Astrocyte (in vitro differentiated cells and primary cell): ENCODE measurements around the gene HIPK1. TPM values are rescaled to one million over a fixed set of nuclear protein-coding genes. Genes with fewer than 3 reads are reported as not detected.

Experiments
- DNase-seq: peaks from one replicate; pipeline ENCODE4 v3.0.0-alpha.2; 2010; ENCODE audit warnings: low read depth
- FAIRE-seq: peaks from 2 replicates; lab custom pipeline; 2011; peaks lifted over from hg19 to GRCh38; lab: Jason Lieb, UNC
- H2AFZ ChIP-seq: 2 replicates; pipeline ENCODE4 v1.6.0; 2012; ENCODE audit warnings: low read depth, low read length, inconsistent platforms
- H3K27ac ChIP-seq: 2 replicates; pipeline ENCODE4 v1.5.1; 2011; ENCODE audit warnings: low read depth, low read length, inconsistent platforms
- H3K27me3 ChIP-seq: 2 replicates; pipeline ENCODE4 v1.6.0; 2011; ENCODE audit warnings: low read length, inconsistent platforms; ENCODE audit not compliant: insufficient read depth
- H3K36me3 ChIP-seq: 2 replicates; pipeline ENCODE4 v1.5.1; 2011; ENCODE audit warnings: low read length, inconsistent platforms; ENCODE audit not compliant: insufficient read depth
- H3K4me1 ChIP-seq: 2 replicates; pipeline ENCODE4 v1.5.1; 2011; ENCODE audit warnings: low read length, inconsistent platforms; ENCODE audit not compliant: insufficient read depth
- H3K4me2 ChIP-seq: 2 replicates; pipeline ENCODE4 v1.6.0; 2012; ENCODE audit warnings: low read length, inconsistent platforms
- H3K4me3 ChIP-seq: 2 replicates; pipeline ENCODE4 v1.5.1; 2011; ENCODE audit warnings: low read depth, mild to moderate bottlenecking, low read length, inconsistent platforms; ENCODE audit not compliant: insufficient read depth
- H3K79me2 ChIP-seq: 2 replicates; pipeline ENCODE4 v1.6.0; 2012; ENCODE audit warnings: mild to moderate bottlenecking, low read length, inconsistent platforms; ENCODE audit not compliant: insufficient read depth
- H3K9ac ChIP-seq: 2 replicates; pipeline ENCODE4 v1.6.0; 2012; ENCODE audit warnings: mild to moderate bottlenecking, low read length, inconsistent platforms
- H3K9me3 ChIP-seq: 2 replicates; pipeline ENCODE4 v1.5.1; 2012; ENCODE audit warnings: low read depth, mild to moderate bottlenecking, low read length, inconsistent platforms; ENCODE audit not compliant: insufficient read depth
- H4K20me1 ChIP-seq: 2 replicates; pipeline ENCODE4 v1.6.0; 2012; ENCODE audit warnings: low read length, inconsistent platforms; ENCODE audit not compliant: insufficient read depth
- H3K27ac Mint-ChIP-seq: one replicate; pipeline ENCODE4 v1.8.0; 2021; ENCODE audit warnings: mild to moderate bottlenecking, mixed read lengths; ENCODE audit not compliant: unreplicated experiment
- H3K27me3 Mint-ChIP-seq: one replicate; pipeline ENCODE4 v1.8.0; 2021; ENCODE audit warnings: low read depth, mixed read lengths; ENCODE audit not compliant: unreplicated experiment
- H3K36me3 Mint-ChIP-seq: one replicate; pipeline ENCODE4 v1.8.0; 2021; ENCODE audit warnings: low read depth, mixed read lengths; ENCODE audit not compliant: unreplicated experiment
- H3K4me1 Mint-ChIP-seq: one replicate; pipeline ENCODE4 v1.8.0; 2021; ENCODE audit warnings: low read depth, mixed read lengths; ENCODE audit not compliant: unreplicated experiment
- H3K4me3 Mint-ChIP-seq: one replicate; pipeline ENCODE4 v1.8.0; 2021; ENCODE audit warnings: mild to moderate bottlenecking, moderate library complexity, mixed read lengths; ENCODE audit not compliant: unreplicated experiment
- H3K9me3 Mint-ChIP-seq: one replicate; pipeline ENCODE4 v1.8.0; 2021; ENCODE audit warnings: mild to moderate bottlenecking, mixed read lengths; ENCODE audit not compliant: unreplicated experiment
- CTCF ChIP-seq: IDR thresholded peaks from 2 replicates; pipeline ENCODE4 v1.5.1; 2011; ENCODE audit warnings: low read depth, mild to moderate bottlenecking, inconsistent platforms, low read length, moderate library complexity; ENCODE audit not compliant: insufficient read depth
- EZH2 ChIP-seq: IDR thresholded peaks from 2 replicates; pipeline ENCODE4 v1.6.1; 2012; ENCODE audit warnings: mild to moderate bottlenecking, low read length, inconsistent platforms; ENCODE audit not compliant: insufficient read depth
- total RNA-seq: library from RNA; stranded (reverse); gene quantifications from 2 replicates; pipeline ENCODE4 v1.2.1, GENCODE V29; 2021

The HIPK1 gene
- total RNA-seq, 1 donor from 2014 or later, result 55.4 TPM

- H3K4me1 ChIP-seq, result no peaks in the 10 kb centered on the region
- no peak for FAIRE-seq
- no peak overlapping the region for H3K27ac ChIP-seq
These were observed 10.9 kb upstream of the HIPK1 start for GRCh38 chr1:113918243-113918642.

GRCh38 chr1:113922957-113923356 is 6.2 kb upstream of the HIPK1 start:
- Mint-ChIP-seq H3K27me3 (peaks cover 26% of the 10 kb centered on the region), H3K4me3 (no peak overlapping the region), H3K27ac (no peak overlapping the region), H3K36me3 (no peaks in the 10 kb centered on the region), H3K9me3 (no peaks in the 10 kb centered on the region), H3K4me1 (peaks cover 2% of the 10 kb centered on the region)
- no peak overlapping the region for H3K9ac ChIP-seq
- DNase-seq, result no peak
- H3K4me2 ChIP-seq, result no peak overlapping the region
- no peaks in the 10 kb centered on the region for H3K79me2 ChIP-seq
- H3K27me3 ChIP-seq, result peaks cover 3% of the 10 kb centered on the region
- H3K36me3 ChIP-seq, result no peaks in the 10 kb centered on the region
- H4K20me1 ChIP-seq, result no peaks in the 10 kb centered on the region
- H3K27ac ChIP-seq, result no peak overlapping the region
- no peak for TF ChIP-seq CTCF
- no peak for TF ChIP-seq EZH2
- no peak overlapping the region for H2AFZ ChIP-seq
- FAIRE-seq, result no peak
- H3K4me1 ChIP-seq, result peaks cover 4% of the 10 kb centered on the region
- H3K9me3 ChIP-seq, result no peaks in the 10 kb centered on the region
- H3K4me3 ChIP-seq, result no peak overlapping the region

More at GRCh38 chr1:113918243-113918642, 10.9 kb upstream of the HIPK1 start:
- Mint-ChIP-seq H3K4me3 (no peak overlapping the region), H3K27me3 (peaks cover 14% of the 10 kb centered on the region), H3K27ac (no peak overlapping the region), H3K36me3 (no peaks in the 10 kb centered on the region), H3K9me3 (no peaks in the 10 kb centered on the region), H3K4me1 (peaks cover 1% of the 10 kb centered on the region)
- H3K4me3 ChIP-seq, result no peak overlapping the region
- no peaks in the 10 kb centered on the region for H4K20me1 ChIP-seq
- no peak overlapping the region for H3K9ac ChIP-seq
- no peaks in the 10 kb centered on the region for H3K9me3 ChIP-seq
- H3K4me2 ChIP-seq, result no peak overlapping the region
- no peaks in the 10 kb centered on the region for H3K36me3 ChIP-seq
- TF ChIP-seq EZH2, result no peak
- no peak for TF ChIP-seq CTCF
- H3K27me3 ChIP-seq, result peaks cover 3% of the 10 kb centered on the region
- H3K79me2 ChIP-seq, result no peaks in the 10 kb centered on the region
- no peak for DNase-seq
- no peak overlapping the region for H2AFZ ChIP-seq

GRCh38 chr1:113924473-113924872 is 4.7 kb upstream of the HIPK1 start:
- TF ChIP-seq CTCF (no peak), EZH2 (no peak)
- H3K9ac ChIP-seq, result no peak overlapping the region
- H3K4me1 ChIP-seq, result peaks cover 13% of the 10 kb centered on the region
- H3K4me2 ChIP-seq, result no peak overlapping the region
- H3K36me3 Mint-ChIP-seq, result no peaks in the 10 kb centered on the region
- H3K9me3 ChIP-seq, result no peaks in the 10 kb centered on the region
- peaks cover 19% of the 10 kb centered on the region for H3K27me3 Mint-ChIP-seq
- H2AFZ ChIP-seq, result no peak overlapping the region
- no peak overlapping the region for H3K27ac ChIP-seq
- no peaks in the 10 kb centered on the region for H4K20me1 ChIP-seq
- H3K4me1 Mint-ChIP-seq, result peaks cover 10% of the 10 kb centered on the region
- peaks cover 3% of the 10 kb centered on the region for H3K27me3 ChIP-seq
- FAIRE-seq (no peak), DNase-seq (no peak)
- H3K4me3 ChIP-seq, result no peak overlapping the region
- H3K36me3 ChIP-seq, result no peaks in the 10 kb centered on the region
- H3K27ac Mint-ChIP-seq, result no peak overlapping the region
- H3K4me3 Mint-ChIP-seq, result no peak overlapping the region
- H3K9me3 Mint-ChIP-seq, result no peaks in the 10 kb centered on the region
- H3K79me2 ChIP-seq, result peaks cover 4% of the 10 kb centered on the region
